ENCODE data around the gene RUBCN.
"Not testable (repeated sequence)": the region's sequence is repeated elsewhere in the genome, so short reads cannot be mapped to it uniquely, and the experiment has no call there.

RUBCN gene

DNA sequence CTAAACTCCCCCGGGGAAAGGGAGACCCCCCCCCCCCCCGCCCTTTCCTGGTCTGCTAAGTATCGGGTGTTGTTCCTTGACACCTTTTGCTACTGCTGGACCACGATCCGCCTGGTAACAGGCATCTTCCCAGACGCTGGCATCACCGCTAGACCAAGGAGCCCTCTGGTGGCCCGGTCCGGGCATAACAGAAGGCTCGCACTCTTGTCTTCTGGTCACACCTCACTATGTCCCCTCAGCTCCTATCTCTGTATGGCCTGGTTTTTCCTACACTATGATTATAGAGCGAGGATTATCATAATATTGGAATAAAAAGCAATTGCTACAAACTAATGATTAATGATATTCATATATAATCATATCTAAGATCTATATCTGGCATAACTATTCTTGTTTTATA, 104.7 kb downstream of the RUBCN start:
- not testable (repeated sequence) for H4K20me1 ChIP-seq (ENCODE audit: insufficient read depth, low read length, poor library complexity, severe bottlenecking); H3K4me2 ChIP-seq (ENCODE audit: low read depth, low read length, poor library complexity, severe bottlenecking); H3K27me3 ChIP-seq (ENCODE audit: insufficient read depth, low read length, poor library complexity, severe bottlenecking); H3K79me2 ChIP-seq (ENCODE audit: insufficient read depth, low read length); H3K9ac ChIP-seq (ENCODE audit: low read depth, low read length, poor library complexity, severe bottlenecking); H3K9me2 ChIP-seq (replicated peaks; ENCODE audit: low read depth, low read length); H3F3A ChIP-seq (ENCODE audit: low read depth); H3K9me3 ChIP-seq (ENCODE audit: insufficient read depth, low read depth, low read length); H3K4me1 ChIP-seq (ENCODE audit: insufficient read depth, low read length, poor library complexity, severe bottlenecking); H3K36me3 ChIP-seq (ENCODE audit: insufficient read depth, low read length); H3K4me3 ChIP-seq (ENCODE audit: low read length, poor library complexity, severe bottlenecking); H2AFZ ChIP-seq (ENCODE audit: low read length)
- TF ChIP-seq, protein P1, sequence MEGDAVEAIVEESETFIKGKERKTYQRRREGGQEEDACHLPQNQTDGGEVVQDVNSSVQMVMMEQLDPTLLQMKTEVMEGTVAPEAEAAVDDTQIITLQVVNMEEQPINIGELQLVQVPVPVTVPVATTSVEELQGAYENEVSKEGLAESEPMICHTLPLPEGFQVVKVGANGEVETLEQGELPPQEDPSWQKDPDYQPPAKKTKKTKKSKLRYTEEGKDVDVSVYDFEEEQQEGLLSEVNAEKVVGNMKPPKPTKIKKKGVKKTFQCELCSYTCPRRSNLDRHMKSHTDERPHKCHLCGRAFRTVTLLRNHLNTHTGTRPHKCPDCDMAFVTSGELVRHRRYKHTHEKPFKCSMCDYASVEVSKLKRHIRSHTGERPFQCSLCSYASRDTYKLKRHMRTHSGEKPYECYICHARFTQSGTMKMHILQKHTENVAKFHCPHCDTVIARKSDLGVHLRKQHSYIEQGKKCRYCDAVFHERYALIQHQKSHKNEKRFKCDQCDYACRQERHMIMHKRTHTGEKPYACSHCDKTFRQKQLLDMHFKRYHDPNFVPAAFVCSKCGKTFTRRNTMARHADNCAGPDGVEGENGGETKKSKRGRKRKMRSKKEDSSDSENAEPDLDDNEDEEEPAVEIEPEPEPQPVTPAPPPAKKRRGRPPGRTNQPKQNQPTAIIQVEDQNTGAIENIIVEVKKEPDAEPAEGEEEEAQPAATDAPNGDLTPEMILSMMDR (conservative IDR thresholded peaks at IDR 0.05; ENCODE audit: low read length): peak; percentile 26; the same call in 1 of the 2 replicates

DNA sequence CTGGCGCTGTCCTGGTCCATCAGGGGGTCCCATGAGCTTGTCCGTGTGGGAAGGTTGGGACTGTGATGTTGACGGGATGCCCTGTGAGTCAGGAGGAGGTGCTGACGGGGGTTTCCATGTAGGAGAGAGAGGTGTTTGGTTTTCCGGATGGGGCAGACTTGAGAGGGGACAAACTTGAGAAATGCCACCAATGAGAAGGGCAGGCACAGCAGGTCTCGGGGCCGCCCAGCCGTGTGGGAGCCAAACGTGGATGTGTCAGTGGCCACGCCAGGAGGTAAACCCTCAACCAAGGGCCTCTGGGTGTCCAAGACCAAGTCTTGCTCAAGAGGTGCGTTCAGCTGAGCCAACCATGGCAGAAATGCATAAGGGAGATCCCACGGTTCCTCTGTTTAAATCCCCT, 105.9 kb downstream of the RUBCN start:
- H3K4me3 ChIP-seq (ENCODE audit: low read length, poor library complexity, severe bottlenecking); H3F3A ChIP-seq (ENCODE audit: low read depth); H4K20me1 ChIP-seq (ENCODE audit: insufficient read depth, low read length, poor library complexity, severe bottlenecking); H3K4me1 ChIP-seq (ENCODE audit: insufficient read depth, low read length, poor library complexity, severe bottlenecking); H3K9ac ChIP-seq (ENCODE audit: low read depth, low read length, poor library complexity, severe bottlenecking); H2AFZ ChIP-seq (ENCODE audit: low read length); H3K27me3 ChIP-seq (ENCODE audit: insufficient read depth, low read length, poor library complexity, severe bottlenecking); H3K9me3 ChIP-seq (ENCODE audit: insufficient read depth, low read depth, low read length); H3K4me2 ChIP-seq (ENCODE audit: low read depth, low read length, poor library complexity, severe bottlenecking); H3K79me2 ChIP-seq (ENCODE audit: insufficient read depth, low read length); H3K9me2 ChIP-seq (replicated peaks; ENCODE audit: low read depth, low read length); H3K36me3 ChIP-seq (ENCODE audit: insufficient read depth, low read length): not testable (repeated sequence)

DNA sequence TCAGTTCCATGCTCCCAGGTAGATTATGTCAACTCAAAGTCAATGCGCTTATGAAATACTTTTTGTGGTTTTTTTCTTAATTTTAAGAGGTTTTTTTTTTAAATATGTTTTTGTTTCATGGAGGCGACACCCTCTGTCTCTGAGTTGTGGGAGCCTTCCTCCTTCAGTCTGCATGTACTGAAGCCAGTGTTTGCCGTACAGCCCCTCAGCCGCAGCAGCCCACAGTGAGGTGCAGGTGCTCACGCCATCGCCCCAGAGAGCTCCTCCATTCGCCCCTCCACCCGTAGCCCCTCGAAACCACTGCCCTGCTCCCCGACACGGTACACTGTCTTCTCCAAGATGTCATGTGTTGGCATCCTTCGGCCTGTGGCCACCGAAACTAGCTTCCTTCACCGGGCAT, 107.4 kb downstream of the RUBCN start:
- H3K9me2 ChIP-seq (replicated peaks; ENCODE audit: low read depth, low read length); H3K4me2 ChIP-seq (ENCODE audit: low read depth, low read length, poor library complexity, severe bottlenecking); H3K9ac ChIP-seq (ENCODE audit: low read depth, low read length, poor library complexity, severe bottlenecking); H3K4me3 ChIP-seq (ENCODE audit: low read length, poor library complexity, severe bottlenecking); H3K4me1 ChIP-seq (ENCODE audit: insufficient read depth, low read length, poor library complexity, severe bottlenecking); H3F3A ChIP-seq (ENCODE audit: low read depth); H2AFZ ChIP-seq (ENCODE audit: low read length); H3K79me2 ChIP-seq (ENCODE audit: insufficient read depth, low read length); H3K36me3 ChIP-seq (ENCODE audit: insufficient read depth, low read length); H4K20me1 ChIP-seq (ENCODE audit: insufficient read depth, low read length, poor library complexity, severe bottlenecking); H3K9me3 ChIP-seq (ENCODE audit: insufficient read depth, low read depth, low read length); H3K27me3 ChIP-seq (ENCODE audit: insufficient read depth, low read length, poor library complexity, severe bottlenecking): not testable (repeated sequence)

DNA sequence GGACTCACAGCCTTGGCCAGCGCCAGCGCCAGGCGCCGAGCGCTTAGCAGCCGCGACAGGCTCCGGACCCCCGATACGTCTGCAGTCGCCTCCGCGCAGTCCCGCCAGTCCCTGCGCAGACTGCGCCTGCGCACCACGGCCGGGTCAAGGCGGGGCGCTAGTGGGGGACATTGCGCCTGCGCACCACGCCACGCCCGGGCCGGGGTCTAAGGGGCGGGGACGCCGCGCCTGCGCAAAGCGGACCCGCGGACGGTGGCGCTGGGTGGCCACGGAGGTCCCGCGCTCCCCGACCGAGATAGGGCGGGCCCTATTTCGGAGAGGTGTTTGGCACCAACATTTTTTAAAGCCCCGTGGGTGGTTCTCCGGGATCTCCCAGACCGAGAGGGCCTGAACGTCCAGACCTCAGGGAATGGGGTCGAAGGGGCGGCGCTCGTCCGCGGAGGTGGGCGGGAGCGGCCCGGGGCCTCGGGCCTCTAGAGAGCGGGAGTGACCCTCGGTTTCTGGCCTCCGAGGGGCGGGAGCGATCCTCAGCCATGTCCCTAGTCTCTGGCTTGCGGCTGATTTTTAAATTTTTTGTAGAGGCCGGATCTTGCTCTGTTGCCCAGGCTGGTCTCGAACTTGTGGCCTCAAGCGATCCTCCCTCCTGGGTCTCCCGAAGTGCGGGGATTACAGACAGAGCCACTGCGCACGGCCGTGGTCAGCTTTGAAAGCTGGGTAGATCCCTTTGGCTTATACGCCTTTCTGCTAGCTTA, 108.8 kb downstream of the RUBCN start:
- H3K9me2 ChIP-seq (replicated peaks; ENCODE audit: low read depth, low read length): not testable (repeated sequence)

DNA sequence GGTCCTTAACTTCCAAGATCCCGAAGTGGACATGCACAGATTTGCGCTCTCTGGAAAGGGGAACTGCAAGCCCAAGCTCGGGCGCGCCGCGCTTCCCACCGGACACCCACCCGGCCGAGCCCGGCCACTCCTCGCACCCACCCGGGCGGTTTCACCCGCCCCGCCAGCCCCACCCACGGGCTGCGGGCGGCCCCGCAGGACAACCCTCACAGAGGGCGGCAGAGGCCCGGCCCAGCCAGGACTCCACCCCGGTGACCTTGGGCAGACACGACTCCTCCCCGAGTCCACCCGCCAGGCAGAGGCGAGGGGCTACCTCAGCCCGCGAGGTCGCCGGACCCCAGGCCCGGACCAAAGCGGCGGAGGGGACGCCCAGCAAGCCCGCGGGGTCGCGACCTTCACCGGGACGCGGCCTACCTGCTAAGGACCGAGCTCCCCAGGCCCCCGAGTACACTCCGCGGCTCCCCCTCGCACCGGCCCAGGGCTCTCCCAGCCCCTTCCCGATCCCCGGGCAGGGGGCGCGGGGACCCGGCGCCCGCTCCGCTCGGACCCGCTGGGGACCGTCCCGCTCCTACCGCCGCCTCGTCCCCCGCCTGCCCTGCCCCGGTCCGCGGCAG, 109.4 kb downstream of the RUBCN start:
- not testable (repeated sequence) for H2AFZ ChIP-seq (ENCODE audit: low read length); H3K9me2 ChIP-seq (replicated peaks; ENCODE audit: low read depth, low read length); H3K79me2 ChIP-seq (ENCODE audit: insufficient read depth, low read length); H3K4me2 ChIP-seq (ENCODE audit: low read depth, low read length, poor library complexity, severe bottlenecking); H4K20me1 ChIP-seq (ENCODE audit: insufficient read depth, low read length, poor library complexity, severe bottlenecking); H3K27me3 ChIP-seq (ENCODE audit: insufficient read depth, low read length, poor library complexity, severe bottlenecking); H3F3A ChIP-seq (ENCODE audit: low read depth); H3K9me3 ChIP-seq (ENCODE audit: insufficient read depth, low read depth, low read length); H3K4me1 ChIP-seq (ENCODE audit: insufficient read depth, low read length, poor library complexity, severe bottlenecking); H3K36me3 ChIP-seq (ENCODE audit: insufficient read depth, low read length)
- peak overlapping the region; percentile 77 for H3K4me3 ChIP-seq (ENCODE audit: low read length, poor library complexity, severe bottlenecking)
- H3K9ac ChIP-seq (ENCODE audit: low read depth, low read length, poor library complexity, severe bottlenecking): peak overlapping the region; percentile 68

More for the DNA sequence above, 108.8 kb downstream of the RUBCN start:
- H3F3A ChIP-seq (ENCODE audit: low read depth); H3K79me2 ChIP-seq (ENCODE audit: insufficient read depth, low read length); H3K27me3 ChIP-seq (ENCODE audit: insufficient read depth, low read length, poor library complexity, severe bottlenecking); H3K36me3 ChIP-seq (ENCODE audit: insufficient read depth, low read length); H3K9me3 ChIP-seq (ENCODE audit: insufficient read depth, low read depth, low read length); H4K20me1 ChIP-seq (ENCODE audit: insufficient read depth, low read length, poor library complexity, severe bottlenecking); H3K4me1 ChIP-seq (ENCODE audit: insufficient read depth, low read length, poor library complexity, severe bottlenecking): not testable (repeated sequence)
- peak overlapping the region; percentile 83 for H3K9ac ChIP-seq (ENCODE audit: low read depth, low read length, poor library complexity, severe bottlenecking)
- H3K4me2 ChIP-seq (ENCODE audit: low read depth, low read length, poor library complexity, severe bottlenecking): peak overlapping the region; percentile 60
- H2AFZ ChIP-seq (ENCODE audit: low read length): peak overlapping the region; percentile 92; the same call in 1 of the 2 replicates
- peak overlapping the region; percentile 77 for H3K4me3 ChIP-seq (ENCODE audit: low read length, poor library complexity, severe bottlenecking)

DNA sequence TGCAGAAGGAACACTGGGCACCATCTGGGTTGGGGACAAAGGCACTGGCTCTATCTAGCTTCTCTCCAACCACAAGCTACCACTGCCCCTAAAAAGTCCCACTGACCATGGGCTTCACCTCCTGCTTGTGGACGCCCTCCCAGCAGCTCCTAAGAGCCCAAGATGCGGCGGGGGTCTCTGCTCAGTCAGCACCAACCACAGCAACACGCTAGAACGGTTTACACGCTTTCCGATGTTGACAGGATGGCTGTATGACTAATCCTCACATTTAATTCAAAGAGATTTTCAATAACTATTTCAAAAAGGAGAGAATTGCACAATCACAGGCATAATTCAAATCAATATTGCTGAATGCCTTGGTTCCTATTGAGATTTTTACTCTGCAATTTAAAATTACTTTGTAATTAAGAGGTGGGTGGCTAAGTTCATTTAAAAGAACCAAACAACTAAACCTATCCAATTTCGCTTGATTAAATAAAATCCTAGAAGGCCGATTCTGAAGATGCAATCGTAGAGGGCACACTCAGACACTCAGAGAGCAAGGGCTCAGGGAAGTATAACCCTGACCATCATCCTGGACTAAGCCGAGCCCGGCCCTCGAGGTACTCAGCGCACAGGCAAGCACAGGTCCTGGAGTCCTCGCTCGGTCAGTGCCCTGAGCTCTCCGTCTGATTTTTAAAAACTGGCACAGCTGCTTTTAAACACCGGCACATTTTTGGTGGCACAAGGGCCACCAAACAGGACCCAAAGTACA, 110.1 kb downstream of the RUBCN start:
- H3K9ac ChIP-seq (ENCODE audit: low read depth, low read length, poor library complexity, severe bottlenecking); H3K4me1 ChIP-seq (ENCODE audit: insufficient read depth, low read length, poor library complexity, severe bottlenecking); H3K4me2 ChIP-seq (ENCODE audit: low read depth, low read length, poor library complexity, severe bottlenecking); H3K36me3 ChIP-seq (ENCODE audit: insufficient read depth, low read length); H2AFZ ChIP-seq (ENCODE audit: low read length); H3F3A ChIP-seq (ENCODE audit: low read depth); H3K9me3 ChIP-seq (ENCODE audit: insufficient read depth, low read depth, low read length); H3K79me2 ChIP-seq (ENCODE audit: insufficient read depth, low read length); H4K20me1 ChIP-seq (ENCODE audit: insufficient read depth, low read length, poor library complexity, severe bottlenecking); H3K9me2 ChIP-seq (replicated peaks; ENCODE audit: low read depth, low read length); H3K27me3 ChIP-seq (ENCODE audit: insufficient read depth, low read length, poor library complexity, severe bottlenecking): not testable (repeated sequence)
- peak overlapping the region; percentile 32 for H3K4me3 ChIP-seq (ENCODE audit: low read length, poor library complexity, severe bottlenecking)
